ENCODE results near the gene CADM1. TPM values are rescaled to one million over a fixed set of nuclear protein-coding genes. Genes with fewer than 3 reads are reported as not detected.

Gene CADM1
- total RNA-seq, 4 donors from 2014 or later = 2.9 to 25.7 (median 9.6) TPM

DNA sequence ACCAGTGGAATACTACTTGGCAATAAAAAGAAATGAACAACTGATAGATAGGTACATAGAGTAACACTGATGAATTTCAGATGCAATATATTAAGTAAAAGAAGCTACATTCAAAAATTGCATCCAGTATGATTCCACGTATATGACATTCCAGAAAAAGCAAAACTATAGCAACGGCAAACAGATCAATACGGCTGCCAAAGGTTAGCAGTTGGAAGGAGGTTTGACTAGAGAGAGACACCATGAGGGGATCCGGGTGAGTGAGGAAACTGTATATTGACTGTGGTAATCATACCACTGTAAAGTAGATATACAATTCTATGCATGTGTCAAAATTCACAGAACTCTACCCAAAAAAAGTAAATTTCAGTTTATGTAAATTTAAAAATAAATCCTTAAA, 28.7 kb downstream of the CADM1 start:
- TF ChIP-seq, protein P1, sequence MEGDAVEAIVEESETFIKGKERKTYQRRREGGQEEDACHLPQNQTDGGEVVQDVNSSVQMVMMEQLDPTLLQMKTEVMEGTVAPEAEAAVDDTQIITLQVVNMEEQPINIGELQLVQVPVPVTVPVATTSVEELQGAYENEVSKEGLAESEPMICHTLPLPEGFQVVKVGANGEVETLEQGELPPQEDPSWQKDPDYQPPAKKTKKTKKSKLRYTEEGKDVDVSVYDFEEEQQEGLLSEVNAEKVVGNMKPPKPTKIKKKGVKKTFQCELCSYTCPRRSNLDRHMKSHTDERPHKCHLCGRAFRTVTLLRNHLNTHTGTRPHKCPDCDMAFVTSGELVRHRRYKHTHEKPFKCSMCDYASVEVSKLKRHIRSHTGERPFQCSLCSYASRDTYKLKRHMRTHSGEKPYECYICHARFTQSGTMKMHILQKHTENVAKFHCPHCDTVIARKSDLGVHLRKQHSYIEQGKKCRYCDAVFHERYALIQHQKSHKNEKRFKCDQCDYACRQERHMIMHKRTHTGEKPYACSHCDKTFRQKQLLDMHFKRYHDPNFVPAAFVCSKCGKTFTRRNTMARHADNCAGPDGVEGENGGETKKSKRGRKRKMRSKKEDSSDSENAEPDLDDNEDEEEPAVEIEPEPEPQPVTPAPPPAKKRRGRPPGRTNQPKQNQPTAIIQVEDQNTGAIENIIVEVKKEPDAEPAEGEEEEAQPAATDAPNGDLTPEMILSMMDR (IDR thresholded peaks at IDR 0.05; ENCODE audit: low read depth) = no peak

DNA sequence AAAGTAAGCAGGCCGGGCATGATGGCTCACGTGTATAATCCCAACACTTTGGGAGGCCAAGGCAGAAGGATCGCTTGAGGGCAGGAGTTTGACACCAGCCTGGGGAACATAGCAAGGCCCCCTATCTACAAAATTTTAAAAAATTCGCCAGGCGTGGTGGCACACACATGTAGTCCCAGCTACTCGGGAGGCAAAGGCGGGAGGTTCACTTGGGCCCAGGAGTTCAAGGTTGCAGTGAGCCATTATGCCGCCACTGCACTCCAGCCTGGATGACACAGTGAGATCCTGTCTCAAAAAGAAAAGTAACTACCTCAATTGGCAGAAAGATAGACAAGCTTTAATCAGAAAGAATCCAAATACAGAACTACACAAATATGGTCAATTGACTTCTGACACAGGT, 31.0 kb downstream of the CADM1 start:
- TF ChIP-seq, protein P1 (IDR thresholded peaks at IDR 0.05; ENCODE audit: low read depth) = no peak

DNA sequence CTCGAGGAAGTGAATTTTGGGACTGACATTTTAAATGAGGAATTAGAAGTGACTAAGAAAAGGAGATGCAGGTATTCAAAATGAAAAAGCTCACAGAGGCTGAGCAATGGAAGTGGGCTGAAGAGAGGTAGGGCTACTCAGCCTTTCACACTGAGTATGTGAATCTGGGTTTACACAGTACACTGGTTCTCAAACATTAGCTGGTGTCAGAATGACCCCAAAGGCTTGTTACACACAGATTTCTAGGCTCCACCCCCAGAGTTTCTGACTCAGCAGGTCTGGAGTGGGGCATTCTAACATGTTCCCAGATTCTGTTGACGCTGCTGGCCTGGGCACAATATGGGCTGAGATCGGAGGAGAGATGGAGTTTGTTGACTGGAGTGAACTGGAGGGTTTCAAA, 32.8 kb downstream of the CADM1 start:
- TF ChIP-seq, protein P1 (IDR thresholded peaks at IDR 0.05; ENCODE audit: low read depth) = no peak

GRCh38 chr11:115470928-115471327, 33.3 kb downstream of the CADM1 start:
- TF ChIP-seq, protein P1 (IDR thresholded peaks at IDR 0.05; ENCODE audit: low read depth) = no peak

DNA sequence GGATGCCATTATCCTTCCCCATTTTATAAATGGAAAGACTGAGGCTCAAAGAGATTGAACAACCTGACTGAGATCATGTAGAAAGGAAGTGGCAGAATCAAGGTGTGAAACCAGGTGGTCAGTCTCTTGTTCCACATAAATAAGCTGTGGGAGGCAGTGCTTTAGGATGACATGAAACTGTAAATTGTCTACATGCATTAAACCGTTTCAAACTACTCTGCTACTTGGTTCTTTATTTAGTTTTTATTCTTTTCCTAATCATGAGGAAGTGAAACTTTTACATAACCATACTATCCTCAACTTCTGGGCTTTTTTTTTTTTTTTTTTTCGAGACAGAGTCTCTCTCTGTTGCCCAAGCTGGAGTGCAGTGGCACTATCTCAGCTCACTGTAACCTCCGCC, 34.9 kb downstream of the CADM1 start:
- TF ChIP-seq, protein P1 (IDR thresholded peaks at IDR 0.05; ENCODE audit: low read depth) = no peak

- TF ChIP-seq, protein P1 (IDR thresholded peaks at IDR 0.05; ENCODE audit: low read depth) = no peak
Measured at GRCh38 chr11:115466122-115466521, 38.1 kb downstream of the CADM1 start.

DNA sequence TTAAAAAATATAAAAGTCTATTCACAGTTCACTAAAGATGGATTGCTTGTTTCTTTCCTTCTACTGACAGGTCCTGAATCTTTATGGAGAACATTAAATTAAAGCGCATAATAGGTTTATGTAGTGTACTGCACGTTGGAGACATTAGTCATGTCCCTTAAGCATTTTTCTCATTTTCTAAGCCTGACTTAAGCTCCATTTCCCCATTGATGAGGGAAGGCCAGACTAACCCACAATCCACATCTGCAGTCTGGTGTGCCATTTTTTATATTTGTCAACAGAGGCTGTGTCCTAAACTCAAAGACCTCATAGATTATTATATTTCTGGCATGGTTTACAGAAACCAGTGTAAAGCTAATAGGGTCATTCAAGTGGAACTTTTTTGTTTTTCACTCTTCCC, 39.9 kb downstream of the CADM1 start:
- TF ChIP-seq, protein P1 (IDR thresholded peaks at IDR 0.05; ENCODE audit: low read depth) = no peak
